Esophagus muscularis mucosa (tissue), 4 donors: Measurements from ENCODE around the gene HES1. TPM values are rescaled to one million over a fixed set of nuclear protein-coding genes. Genes with fewer than 3 reads are reported as not detected.

Experiments
- DNase-seq: peaks from one replicate; pipeline ENCODE4 v3.0.0-alpha.2; 2017; ENCODE audit errors: extremely low spot score
- H3K27ac ChIP-seq, 4 donors: fragments of 200-600 bp; sonication (generic); replicated peaks in 1 of 4; 1 replicate in 3 of 4; 2 replicates in 1 of 4; pipeline ENCODE4 v1.5.1; 2016 to 2019; ENCODE audit warnings: mild to moderate bottlenecking in 1 of 4
- H3K27me3 ChIP-seq, 4 donors: fragments of 200-600 bp; sonication (generic); one replicate each; pipeline versions ENCODE4 v1.5.1 to v1.6.0; 2016 to 2019
- H3K36me3 ChIP-seq, 4 donors: fragments of 200-600 bp; sonication (generic); one replicate each; pipeline ENCODE4 v1.5.1; 2016 to 2019
- H3K4me1 ChIP-seq, 4 donors: fragments of 200-600 bp; sonication (generic); one replicate each; pipeline ENCODE4 v1.5.1; 2016 to 2019
- H3K4me3 ChIP-seq, 4 donors: fragments of 200-600 bp; sonication (generic); 1 replicate in 2 of 4; 2 replicates in 2 of 4; pipeline ENCODE4 v1.5.1; 2016 to 2019; ENCODE audit warnings: mild to moderate bottlenecking in 4 of 4, moderate library complexity in 1 of 4
- H3K9me3 ChIP-seq, 4 donors: fragments of 200-600 bp; sonication (generic); 1 replicate in 3 of 4; 2 replicates in 1 of 4; pipeline ENCODE4 v1.5.1; 2016 to 2019
- EP300 ChIP-seq: sonication (generic); formaldehyde crosslinking; IDR thresholded peaks from one replicate; pipeline ENCODE4 v1.6.1; 2017; ENCODE audit warnings: antibody characterized with exemption
- POLR2A ChIP-seq: fragments of 450-650 bp; IDR thresholded peaks from one replicate; pipeline ENCODE4 v1.6.1; 2017; ENCODE audit warnings: antibody characterized with exemption, moderate library complexity, mild to moderate bottlenecking, low read depth
- POLR2AphosphoS5 ChIP-seq, 2 donors: sonication (generic); formaldehyde crosslinking; IDR thresholded peaks; one replicate each; pipeline ENCODE4 v1.6.1; 2017; ENCODE audit warnings: antibody characterized with exemption in 2 of 2
- WGBS: methylation state at CpG from one replicate; pipeline ENCODE4 v1.1.5; 2018; 5-methylcytosine and 5-hydroxymethylcytosine counted together
- intact Hi-C: fragments of 100-400 bp; cut with DNase I; formaldehyde crosslinking; loops from one replicate; pipeline ENCODE4 v1.15.1; 2023
- total RNA-seq, 4 donors: library from RNA; depleted of rRNA; stranded (reverse); fragments of >200 nt; gene quantifications; one replicate each; pipeline versions ENCODE4 v1.1.0 to v1.2.1, GENCODE V29; 2016
- TF ChIP-seq, protein P1 (sequence below), 3 experiments: fragments of 200-600 bp in 2 of 3; fragments of 450-650 bp in 1 of 3; sonication (generic) in 2 of 3; IDR thresholded peaks; one replicate each; pipeline ENCODE4 v1.5.1; 2017 to 2019; ENCODE audit warnings: antibody characterized with exemption in 3 of 3, mild to moderate bottlenecking in 2 of 3, moderate library complexity in 1 of 3

Gene HES1
- total RNA-seq, 4 donors from 2014 or later = 12.0 to 32.3 (median 26.9) TPM

DNA sequence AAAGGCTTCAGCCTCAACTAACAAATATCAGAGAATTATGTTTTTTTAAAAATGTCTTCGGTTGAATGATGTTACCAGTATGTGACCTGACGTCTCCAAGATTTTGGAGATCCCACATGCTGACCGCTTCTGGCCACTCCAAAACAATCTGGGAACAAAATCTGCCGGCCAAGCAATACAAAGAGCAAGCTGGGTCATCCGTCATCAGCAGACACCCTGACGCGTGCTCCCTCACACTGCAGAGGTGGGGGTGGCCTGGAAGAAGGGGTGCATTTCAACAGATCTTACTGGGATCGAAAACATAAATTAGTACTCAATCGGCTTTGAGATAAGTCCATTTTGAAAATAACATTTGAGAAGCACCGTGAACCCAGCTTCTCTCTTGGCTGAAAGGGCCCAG, 33.6 kb downstream of the HES1 start:
- no peaks in the 10 kb centered on the region for H3K9me3 ChIP-seq
- intact Hi-C loops = no loop called here
- WGBS = 93% methylated on average over 10 of the region's 10 CpGs
- TF ChIP-seq, protein P1, sequence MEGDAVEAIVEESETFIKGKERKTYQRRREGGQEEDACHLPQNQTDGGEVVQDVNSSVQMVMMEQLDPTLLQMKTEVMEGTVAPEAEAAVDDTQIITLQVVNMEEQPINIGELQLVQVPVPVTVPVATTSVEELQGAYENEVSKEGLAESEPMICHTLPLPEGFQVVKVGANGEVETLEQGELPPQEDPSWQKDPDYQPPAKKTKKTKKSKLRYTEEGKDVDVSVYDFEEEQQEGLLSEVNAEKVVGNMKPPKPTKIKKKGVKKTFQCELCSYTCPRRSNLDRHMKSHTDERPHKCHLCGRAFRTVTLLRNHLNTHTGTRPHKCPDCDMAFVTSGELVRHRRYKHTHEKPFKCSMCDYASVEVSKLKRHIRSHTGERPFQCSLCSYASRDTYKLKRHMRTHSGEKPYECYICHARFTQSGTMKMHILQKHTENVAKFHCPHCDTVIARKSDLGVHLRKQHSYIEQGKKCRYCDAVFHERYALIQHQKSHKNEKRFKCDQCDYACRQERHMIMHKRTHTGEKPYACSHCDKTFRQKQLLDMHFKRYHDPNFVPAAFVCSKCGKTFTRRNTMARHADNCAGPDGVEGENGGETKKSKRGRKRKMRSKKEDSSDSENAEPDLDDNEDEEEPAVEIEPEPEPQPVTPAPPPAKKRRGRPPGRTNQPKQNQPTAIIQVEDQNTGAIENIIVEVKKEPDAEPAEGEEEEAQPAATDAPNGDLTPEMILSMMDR (IDR thresholded peaks at IDR 0.05) = no peak
- TF ChIP-seq POLR2A = no peak
- no peak for TF ChIP-seq EP300
- no peak for TF ChIP-seq POLR2AphosphoS5 (IDR thresholded peaks at IDR 0.05)
- H3K4me3 ChIP-seq = no peak overlapping the region
- no peak overlapping the region for H3K27ac ChIP-seq
- peaks cover 8 to 18% (median 14%) of the 10 kb centered on the region in 4 donors for H3K4me1 ChIP-seq
- H3K36me3 ChIP-seq = no peaks in the 10 kb centered on the region
- DNase-seq = no peak
- no peaks in the 10 kb centered on the region for H3K27me3 ChIP-seq

DNA sequence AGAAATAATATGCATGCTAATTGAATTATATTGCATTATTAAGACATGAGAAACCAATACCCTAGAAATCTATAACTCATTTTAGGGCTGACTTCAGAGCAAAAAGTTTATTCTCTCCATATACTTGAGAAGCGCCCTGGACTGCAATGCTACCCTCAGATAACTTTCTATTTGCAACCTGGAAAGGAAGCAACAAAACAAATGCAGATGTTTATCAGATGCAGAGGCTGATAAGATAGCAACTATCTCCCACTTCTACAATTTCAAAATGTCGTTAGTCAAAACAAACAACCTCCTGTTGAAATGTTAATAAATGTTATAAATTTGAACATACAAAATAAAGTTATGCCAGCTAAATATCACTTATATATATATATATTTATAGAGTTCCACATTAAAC, 34.8 kb downstream of the HES1 start:
- H3K9me3 ChIP-seq = no peaks in the 10 kb centered on the region
- H3K27me3 ChIP-seq = peaks cover 0 to 6% (median 3%) of the 10 kb centered on the region in 4 donors
- no peak overlapping the region for H3K27ac ChIP-seq
- intact Hi-C loops = no loop called here
- no peak overlapping the region for H3K4me3 ChIP-seq
- TF ChIP-seq POLR2AphosphoS5 (IDR thresholded peaks at IDR 0.05) (no peak), EP300 (no peak), POLR2A (no peak)
- TF ChIP-seq, protein P1 (IDR thresholded peaks at IDR 0.05) = no peak
- no peaks in the 10 kb centered on the region for H3K36me3 ChIP-seq
- WGBS = 70% methylated on average over 2 of the region's 2 CpGs
- H3K4me1 ChIP-seq = peaks cover 8 to 18% (median 14%) of the 10 kb centered on the region in 4 donors
- no peak for DNase-seq

DNA sequence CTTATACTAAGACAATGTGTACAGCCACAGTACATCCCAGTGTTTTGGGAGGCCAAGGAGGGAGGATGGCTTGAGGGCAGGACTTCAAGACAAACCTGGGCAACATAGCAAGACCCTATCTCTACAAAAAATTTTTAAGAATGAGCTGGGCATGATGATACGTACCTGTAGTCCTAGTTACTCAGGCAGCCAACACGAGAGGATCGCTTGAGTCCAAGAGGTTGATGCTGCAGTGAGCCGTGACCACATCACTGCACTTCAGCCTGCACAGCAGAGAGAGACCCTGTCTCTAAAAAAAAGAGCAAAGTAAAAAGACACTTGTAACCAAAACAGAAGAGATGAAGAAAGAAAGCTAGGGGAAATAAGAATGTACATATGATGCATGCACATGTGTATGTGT, 38.5 kb downstream of the HES1 start:
- no peak for DNase-seq
- H3K27me3 ChIP-seq = peaks cover 0 to 7% (median 3%) of the 10 kb centered on the region in 4 donors
- no peaks in the 10 kb centered on the region for H3K4me1 ChIP-seq
- no peak overlapping the region for H3K4me3 ChIP-seq
- H3K36me3 ChIP-seq = no peaks in the 10 kb centered on the region
- intact Hi-C loops = no loop called here
- 87% methylated on average over 4 of the region's 4 CpGs for WGBS
- TF ChIP-seq POLR2A (no peak), POLR2AphosphoS5 (IDR thresholded peaks at IDR 0.05) (no peak), EP300 (no peak)
- TF ChIP-seq, protein P1 (IDR thresholded peaks at IDR 0.05) = no peak
- no peak overlapping the region for H3K27ac ChIP-seq
- no peaks in the 10 kb centered on the region for H3K9me3 ChIP-seq

DNA sequence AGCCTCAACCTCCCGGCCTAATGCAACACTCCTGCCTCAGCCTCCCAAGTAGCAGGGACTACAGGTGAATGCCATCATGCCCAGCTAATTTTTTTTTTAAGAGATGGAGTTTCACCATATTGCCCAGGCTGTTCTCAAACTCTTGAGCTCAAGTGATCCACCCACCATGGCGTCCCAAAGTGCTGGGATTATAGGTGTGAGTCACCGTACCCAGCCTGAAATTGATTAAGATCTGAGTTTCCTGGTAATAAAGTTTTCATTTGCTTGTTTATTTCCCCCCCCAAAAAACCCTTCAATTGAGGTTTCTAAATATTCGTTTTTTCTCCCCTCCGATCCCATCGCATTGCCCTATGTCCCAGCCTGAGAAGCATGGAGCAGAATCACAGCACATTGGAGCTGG, 39.0 kb downstream of the HES1 start:
- WGBS = 94% methylated on average over 6 of the region's 6 CpGs
- Histone ChIP-seq H3K36me3 (no peaks in the 10 kb centered on the region), H3K27me3 (peaks cover 0 to 7% (median 3%) of the 10 kb centered on the region in 4 donors), H3K4me1 (no peaks in the 10 kb centered on the region), H3K27ac (no peak overlapping the region), H3K4me3 (no peak overlapping the region), H3K9me3 (no peaks in the 10 kb centered on the region)
- no peak for DNase-seq
- intact Hi-C loops = no loop called here
- TF ChIP-seq, protein P1 (IDR thresholded peaks at IDR 0.05) = no peak
- no peak for TF ChIP-seq POLR2AphosphoS5 (IDR thresholded peaks at IDR 0.05)
- no peak for TF ChIP-seq POLR2A
- no peak for TF ChIP-seq EP300
